Pancreas (tissue), 10 donors: ENCODE measurements around the gene OR2AJ1. TPM values are rescaled to one million over a fixed set of nuclear protein-coding genes. Genes with fewer than 3 reads are reported as not detected.

Experiments used
- ATAC-seq, 4 donors: fragments of 200-7000 bp; cut with Tn5 transposase; one replicate each; pipeline versions ENCODE4 v1.8.0 to v1.9.1; 2020; ENCODE audit warnings: mild to moderate bottlenecking in 4 of 4, moderate library complexity in 4 of 4
- DNase-seq, 6 donors: peaks; one replicate each; pipeline ENCODE4 v3.0.0-alpha.2; 2020
- FAIRE-seq: peaks from 2 replicates; lab custom pipeline; 2012; peaks lifted over from hg19 to GRCh38; lab: Jason Lieb, UNC
- H3K27ac ChIP-seq, 4 donors: fragments of 200-600 bp; sonication (generic); 1 replicate in 3 of 4; 2 replicates in 1 of 4; pipeline versions ENCODE4 v1.5.0 to v1.8.0; 2020
- H3K27me3 ChIP-seq, 4 donors: fragments of 200-600 bp; one replicate each; pipeline ENCODE4 v1.8.0; 2021
- H3K36me3 ChIP-seq, 3 donors: fragments of 200-600 bp; sonication (generic) in 1 of 3; one replicate each; pipeline versions ENCODE4 v1.5.0 to v1.8.0; 2020 to 2021
- H3K4me1 ChIP-seq, 3 donors: fragments of 200-600 bp; one replicate each; pipeline ENCODE4 v1.8.0; 2021
- H3K4me3 ChIP-seq, 4 donors: fragments of 200-600 bp; sonication (generic) in 2 of 4; one replicate each; pipeline versions ENCODE4 v1.5.0 to v1.8.0; 2020 to 2021
- H3K9me3 ChIP-seq, 4 donors: fragments of 200-600 bp; one replicate each; pipeline ENCODE4 v1.8.0; 2021
- CTCF ChIP-seq, 4 donors: fragments of 200-600 bp; sonication (generic) in 3 of 4; IDR thresholded peaks; one replicate each; pipeline versions ENCODE4 v1.5.0 to v1.8.0; 2021; ENCODE audit warnings: antibody characterized with exemption in 4 of 4
- WGBS, 2 donors: extraction: QIAGEN DNeasy Blood & Tissue Kit; methylation state at CpG; one replicate each; pipeline ENCODE4 v1.1.7; 2013; 5-methylcytosine and 5-hydroxymethylcytosine counted together
- intact Hi-C, 3 donors: fragments of 100-400 bp; cut with DNase I; formaldehyde crosslinking; loops; one replicate each; pipeline versions ENCODE4 v1.11.1 to v1.14.2; 2022
- polyA plus RNA-seq, 2 donors: library from polyadenylated mRNA; stranded (reverse); fragments of 200-250 nt; gene quantifications; one replicate each; pipeline ENCODE4 v1.2.3, GENCODE V29; 2013
- total RNA-seq, 6 donors: library from RNA; stranded (reverse); fragmentation: NEBNext Ultra II Directional in 4 of 6; extraction: Animal tissue kit (Norgen Biotek cat#: 25700) in 4 of 6; gene quantifications; one replicate each; pipeline versions ENCODE4 v1.2.1 to v1.2.4, GENCODE V29; 2021 to 2023
- donor health status: healthy with polysubstance abuse.
- donor health status: DM: no; HTN: no; CAD: no; lungs with moderate emphysema.
- donor health status: DM: no; HTN: no; CAD: no.
- donor health status: control.
- donor health status: control.
- donor health status: Bipolar disorder and iron deficiency.
- donor health status: DM: yes; HTN: yes; CAD: no.
- donor health status: DM: no; HTN: no; CAD: no.
- donor health status: DM: no; HTN: no; CAD: no.
- donor health status: DM: yes; HTN: yes; CAD: no.

Gene OR2AJ1
- total RNA-seq, result not detected
- not detected for polyA plus RNA-seq

- FAIRE-seq (no peak), DNase-seq (no peak), ATAC-seq (no peak)
- Histone ChIP-seq H3K9me3 (no peaks in the 10 kb centered on the region), H3K4me1 (no peaks in the 10 kb centered on the region), H3K27me3 (no peaks in the 10 kb centered on the region), H3K27ac (no peak within 1 kb of the TSS), H3K4me3 (no peak within 1 kb of the TSS), H3K36me3 (no peaks in the 10 kb centered on the region)
- intact Hi-C loops, result no loop called here
- WGBS, 2 donors, result 73 to 74% methylated on average over 9 of the region's 9 CpGs
- no peak for TF ChIP-seq CTCF (IDR thresholded peaks at IDR 0.05)
Measured at GRCh38 chr1:247924868-247925267, at the start of gene OR2AJ1. Gene OR2AJ1, plus strand, starts transcription at chr1:247924889. Its CDS starts 8,880 bp downstream, at chr1:247933769.

- Histone ChIP-seq H3K4me3 (no peak overlapping the region), H3K9me3 (no peaks in the 10 kb centered on the region), H3K36me3 (no peaks in the 10 kb centered on the region), H3K27ac (no peak overlapping the region), H3K4me1 (no peaks in the 10 kb centered on the region), H3K27me3 (no peaks in the 10 kb centered on the region)
- no peak for ATAC-seq
- 62 to 67% methylated on average over 9 of the region's 9 CpGs for WGBS, 2 donors
- intact Hi-C loops, result no loop called here
- no peak for FAIRE-seq
- TF ChIP-seq CTCF (IDR thresholded peaks at IDR 0.05), result no peak
- no peak for DNase-seq
Measured at GRCh38 chr1:247883346-247883745, 41.3 kb upstream of the OR2AJ1 start.

- WGBS, 2 donors, result 72 to 78% methylated on average over 10 of the region's 10 CpGs
- Histone ChIP-seq H3K4me1 (no peaks in the 10 kb centered on the region), H3K27ac (no peak overlapping the region), H3K4me3 (no peak overlapping the region), H3K36me3 (no peaks in the 10 kb centered on the region), H3K9me3 (no peaks in the 10 kb centered on the region), H3K27me3 (no peaks in the 10 kb centered on the region)
- ATAC-seq (no peak), FAIRE-seq (no peak), DNase-seq (no peak)
- intact Hi-C loops, result no loop called here
- TF ChIP-seq CTCF (IDR thresholded peaks at IDR 0.05), result no peak
Measured at GRCh38 chr1:247884797-247885413, 39.8 kb upstream of the OR2AJ1 start.

- Histone ChIP-seq H3K4me1 (no peaks in the 10 kb centered on the region), H3K4me3 (no peak within 1 kb of the TSS), H3K36me3 (no peaks in the 10 kb centered on the region), H3K9me3 (no peaks in the 10 kb centered on the region), H3K27ac (no peak within 1 kb of the TSS), H3K27me3 (no peaks in the 10 kb centered on the region)
- ATAC-seq (no peak), DNase-seq (no peak), FAIRE-seq (no peak)
- intact Hi-C loops, result no loop called here
- 29 to 44% methylated on average over 2 of the region's 2 CpGs for WGBS, 2 donors
- no peak for TF ChIP-seq CTCF (IDR thresholded peaks at IDR 0.05)
Measured at GRCh38 chr1:247895163-247895637, 29.5 kb upstream of the OR2AJ1 start, which contains the start of gene OR2W3. Gene OR2W3, plus strand, starts transcription at chr1:247895587. Its CDS starts 0 bp downstream, at chr1:247895587.

- WGBS, 2 donors, result 75 to 84% methylated on average over 14 of the region's 14 CpGs
- FAIRE-seq, result no peak
- intact Hi-C loops, result no loop called here
Measured at GRCh38 chr1:247895976-247896375, 28.7 kb upstream of the OR2AJ1 start.

More at GRCh38 chr1:247895976-247896375, 28.7 kb upstream of the OR2AJ1 start:
- no peak for ATAC-seq
- Histone ChIP-seq H3K36me3 (no peaks in the 10 kb centered on the region), H3K9me3 (no peaks in the 10 kb centered on the region), H3K27me3 (no peaks in the 10 kb centered on the region), H3K27ac (no peak overlapping the region), H3K4me3 (no peak overlapping the region), H3K4me1 (no peaks in the 10 kb centered on the region)
- DNase-seq, result peak in 1 of 6 donors; percentile 42
- no peak for TF ChIP-seq CTCF (IDR thresholded peaks at IDR 0.05)
